Upper lobe of left lung (tissue), 4 donors: ENCODE results near the gene WAPL.

Experiments used
- POLR2A ChIP-seq, 4 donors: fragments of 450-650 bp; IDR thresholded peaks; one replicate each; pipeline ENCODE4 v1.5.1; 2016 to 2017; ENCODE audit warnings: antibody characterized with exemption in 4 of 4, mild to moderate bottlenecking in 2 of 4
- POLR2AphosphoS5 ChIP-seq, 2 donors: sonication (generic); formaldehyde crosslinking; IDR thresholded peaks; one replicate each; pipeline ENCODE4 v1.5.1; 2017; ENCODE audit warnings: antibody characterized with exemption in 2 of 2
- TF ChIP-seq, protein P1 (sequence below), 6 experiments: fragments of 450-650 bp in 4 of 6; fragments of 200-600 bp in 2 of 6; sonication (generic) in 2 of 6; IDR thresholded peaks; one replicate each; pipeline ENCODE4 v1.5.1; 2016 to 2019; ENCODE audit warnings: antibody characterized with exemption in 6 of 6

DNA sequence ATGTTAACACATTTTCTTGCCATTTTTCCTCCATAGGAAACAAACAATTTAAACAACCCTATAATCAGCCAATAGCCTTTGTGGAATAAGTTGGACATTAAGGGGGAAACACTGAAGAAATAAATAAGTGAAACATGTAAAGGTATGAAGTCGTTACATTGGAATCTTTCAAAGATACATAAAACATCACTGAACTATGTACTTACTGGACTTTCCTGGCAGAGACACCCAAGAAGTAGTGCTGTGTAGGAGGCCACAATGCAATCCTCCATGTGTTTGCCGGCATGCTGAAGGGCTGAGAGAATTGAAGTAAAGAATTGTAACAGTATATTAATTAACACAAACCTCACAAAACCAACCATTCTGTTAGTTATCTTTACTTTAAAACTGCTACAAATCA is 78.5 kb downstream of the WAPL start:
- TF ChIP-seq POLR2A (IDR thresholded peaks at IDR 0.05) = no peak
- TF ChIP-seq, protein P1, sequence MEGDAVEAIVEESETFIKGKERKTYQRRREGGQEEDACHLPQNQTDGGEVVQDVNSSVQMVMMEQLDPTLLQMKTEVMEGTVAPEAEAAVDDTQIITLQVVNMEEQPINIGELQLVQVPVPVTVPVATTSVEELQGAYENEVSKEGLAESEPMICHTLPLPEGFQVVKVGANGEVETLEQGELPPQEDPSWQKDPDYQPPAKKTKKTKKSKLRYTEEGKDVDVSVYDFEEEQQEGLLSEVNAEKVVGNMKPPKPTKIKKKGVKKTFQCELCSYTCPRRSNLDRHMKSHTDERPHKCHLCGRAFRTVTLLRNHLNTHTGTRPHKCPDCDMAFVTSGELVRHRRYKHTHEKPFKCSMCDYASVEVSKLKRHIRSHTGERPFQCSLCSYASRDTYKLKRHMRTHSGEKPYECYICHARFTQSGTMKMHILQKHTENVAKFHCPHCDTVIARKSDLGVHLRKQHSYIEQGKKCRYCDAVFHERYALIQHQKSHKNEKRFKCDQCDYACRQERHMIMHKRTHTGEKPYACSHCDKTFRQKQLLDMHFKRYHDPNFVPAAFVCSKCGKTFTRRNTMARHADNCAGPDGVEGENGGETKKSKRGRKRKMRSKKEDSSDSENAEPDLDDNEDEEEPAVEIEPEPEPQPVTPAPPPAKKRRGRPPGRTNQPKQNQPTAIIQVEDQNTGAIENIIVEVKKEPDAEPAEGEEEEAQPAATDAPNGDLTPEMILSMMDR (IDR thresholded peaks at IDR 0.05) = no peak
- no peak for TF ChIP-seq POLR2AphosphoS5 (IDR thresholded peaks at IDR 0.05)
